Mesenchymal stem cell (in vitro differentiated cells and primary cell): ENCODE data around the gene LARP6.

Experiments used
- DNase-seq: peaks from one replicate; pipeline ENCODE4 v3.0.0-alpha.2; 2013
- H2AFZ ChIP-seq: one replicate; pipeline ENCODE4 v1.6.1; 2013; ENCODE audit warnings: low read depth, mild to moderate bottlenecking, control low read depth, inconsistent platforms, low read length, moderate library complexity
- H2AK5ac ChIP-seq: 2 replicates; pipeline ENCODE4 v1.6.1; 2013; ENCODE audit warnings: low read length, moderate library complexity, mild to moderate bottlenecking, inconsistent platforms; ENCODE audit not compliant: severe bottlenecking
- H2BK120ac ChIP-seq: one replicate; pipeline ENCODE4 v1.6.1; 2013; ENCODE audit warnings: low read depth, mild to moderate bottlenecking, inconsistent platforms, low read length, moderate library complexity
- H2BK12ac ChIP-seq, 2 experiments: one replicate each; pipeline ENCODE4 v1.6.1; 2013; ENCODE audit warnings: inconsistent platforms in 2 of 2, low read length in 2 of 2, mild to moderate bottlenecking in 2 of 2, moderate library complexity in 2 of 2, control low read depth in 1 of 2
- H2BK15ac ChIP-seq: one replicate; pipeline ENCODE4 v1.6.1; 2013; ENCODE audit warnings: mild to moderate bottlenecking, low read depth, inconsistent platforms; ENCODE audit not compliant: poor library complexity, severe bottlenecking
- H2BK5ac ChIP-seq: 2 replicates; pipeline ENCODE4 v1.6.1; 2013; ENCODE audit warnings: low read depth, mild to moderate bottlenecking, low read length, control low read depth, inconsistent platforms; ENCODE audit not compliant: poor library complexity, severe bottlenecking
- H3K14ac ChIP-seq, 2 experiments: one replicate each; pipeline ENCODE4 v1.6.1; 2013; ENCODE audit warnings: inconsistent platforms in 2 of 2, low read length in 2 of 2, control low read depth in 1 of 2, mild to moderate bottlenecking in 1 of 2, moderate library complexity in 1 of 2
- H3K18ac ChIP-seq, 2 experiments: one replicate each; pipeline ENCODE4 v1.6.1; 2013; ENCODE audit warnings: inconsistent platforms in 2 of 2, low read length in 2 of 2, control low read depth in 1 of 2, low read depth in 1 of 2, mild to moderate bottlenecking in 1 of 2
- H3K23ac ChIP-seq, 2 experiments: one replicate each; pipeline ENCODE4 v1.6.1; 2013; ENCODE audit warnings: inconsistent platforms in 2 of 2, low read length in 2 of 2, mild to moderate bottlenecking in 2 of 2, moderate library complexity in 2 of 2, control low read depth in 1 of 2
- H3K27ac ChIP-seq: 2 replicates; pipeline ENCODE4 v1.5.1; 2013; ENCODE audit warnings: mild to moderate bottlenecking, moderate library complexity, low read length, control low read depth, inconsistent platforms; ENCODE audit not compliant: poor library complexity, severe bottlenecking
- H3K27me3 ChIP-seq, 2 experiments: 2 replicates each; pipeline versions ENCODE4 v1.6.1 to v1.7.0; 2013; ENCODE audit warnings: low read length in 2 of 2, mild to moderate bottlenecking in 2 of 2, moderate library complexity in 2 of 2, control low read depth in 1 of 2, inconsistent platforms in 1 of 2; ENCODE audit not compliant: control insufficient read depth in 1 of 2, insufficient read depth in 1 of 2
- H3K36me3 ChIP-seq, 2 experiments: 2 replicates each; pipeline versions ENCODE4 v1.6.1 to v1.7.0; 2013; ENCODE audit warnings: low read length in 2 of 2, control low read depth in 1 of 2, inconsistent platforms in 1 of 2, low read depth in 1 of 2, mild to moderate bottlenecking in 1 of 2; ENCODE audit not compliant: insufficient read depth in 2 of 2, control insufficient read depth in 1 of 2
- H3K4ac ChIP-seq, 2 experiments: one replicate each; pipeline ENCODE4 v1.6.1; 2013; ENCODE audit warnings: inconsistent platforms in 2 of 2, low read length in 2 of 2, mild to moderate bottlenecking in 2 of 2, moderate library complexity in 2 of 2, control low read depth in 1 of 2, low read depth in 1 of 2
- H3K4me1 ChIP-seq: 2 replicates; pipeline ENCODE4 v1.6.1; 2013; ENCODE audit warnings: low read depth, low read length, control low read depth; ENCODE audit not compliant: control insufficient read depth, insufficient read depth
- H3K4me2 ChIP-seq: 2 replicates; pipeline ENCODE4 v1.6.1; 2013; ENCODE audit warnings: low read length, mild to moderate bottlenecking, inconsistent platforms; ENCODE audit not compliant: poor library complexity, severe bottlenecking
- H3K4me3 ChIP-seq, 2 experiments: 2 replicates each; pipeline versions ENCODE4 v1.5.1 to v1.7.0; 2013; ENCODE audit warnings: low read length in 2 of 2, mild to moderate bottlenecking in 2 of 2, control low read depth in 1 of 2, low read depth in 1 of 2; ENCODE audit not compliant: insufficient read depth in 1 of 2
- H3K79me1 ChIP-seq: replicated peaks from 2 replicates; pipeline ENCODE4 v1.6.1; 2013; ENCODE audit warnings: mild to moderate bottlenecking, control low read depth, low read length, inconsistent platforms; ENCODE audit not compliant: poor library complexity, severe bottlenecking
- H3K9ac ChIP-seq: 2 replicates; pipeline ENCODE4 v1.7.0; 2013; ENCODE audit warnings: mild to moderate bottlenecking, low read length, moderate library complexity
- H3K9me3 ChIP-seq: 2 replicates; pipeline ENCODE4 v1.7.0; 2013; ENCODE audit warnings: mild to moderate bottlenecking, low read length; ENCODE audit not compliant: control insufficient read depth
- H4K8ac ChIP-seq: one replicate; pipeline ENCODE4 v1.6.1; 2013; ENCODE audit warnings: inconsistent platforms, mild to moderate bottlenecking, low read length, moderate library complexity
- H4K91ac ChIP-seq: one replicate; pipeline ENCODE4 v1.6.1; 2013; ENCODE audit warnings: mild to moderate bottlenecking, low read length, inconsistent platforms
- WGBS: methylation state at CpG from one replicate; pipeline ENCODE4 v1.1.7; 2013; ENCODE audit warnings: mixed read lengths; 5-methylcytosine and 5-hydroxymethylcytosine counted together

LARP6 gene

DNA sequence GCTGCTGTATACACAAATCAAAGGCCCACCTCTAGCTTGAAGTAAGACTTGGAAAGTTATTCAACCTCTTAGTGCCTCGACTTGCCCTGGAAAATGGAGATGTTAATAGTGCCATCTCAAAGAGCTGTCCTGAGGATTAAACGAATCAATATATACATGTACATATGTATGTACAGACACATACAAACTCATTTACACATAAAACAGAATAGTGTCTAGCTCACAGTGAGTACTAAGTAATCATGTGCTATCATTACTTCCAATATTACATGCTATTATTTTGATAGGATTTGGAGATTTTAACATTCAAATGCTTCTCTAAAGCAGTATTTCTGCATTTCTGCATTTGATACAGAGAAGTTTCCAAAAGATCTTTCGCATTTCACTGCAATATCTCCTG is 20.5 kb downstream of the LARP6 start:
- Histone ChIP-seq H2AFZ (no peak overlapping the region), H3K27ac (peak overlapping the region; percentile 73), H2BK12ac (no peak overlapping the region), H2BK15ac (no peak overlapping the region), H2BK120ac (no peak overlapping the region), H2AK5ac (no peak overlapping the region), H3K36me3 (peaks cover 19 to 68% of the 10 kb centered on the region in 2 experiments), H3K9me3 (no peaks in the 10 kb centered on the region), H3K4me3 (no peak overlapping the region), H3K4ac (no peak overlapping the region), H2BK5ac (no peak overlapping the region), H3K14ac (no peak overlapping the region), H3K18ac (no peak overlapping the region), H3K23ac (no peak overlapping the region), H3K27me3 (no peaks in the 10 kb centered on the region), H4K8ac (no peak overlapping the region), H3K4me1 (peaks cover 24% of the 10 kb centered on the region), H4K91ac (no peak overlapping the region), H3K79me1 (peaks cover 23% of the 10 kb centered on the region), H3K4me2 (no peak overlapping the region), H3K9ac (peak overlapping the region; percentile 15)
- WGBS = no CpG with 5 or more reads among the region's 3 CpGs
- DNase-seq = no peak

DNA sequence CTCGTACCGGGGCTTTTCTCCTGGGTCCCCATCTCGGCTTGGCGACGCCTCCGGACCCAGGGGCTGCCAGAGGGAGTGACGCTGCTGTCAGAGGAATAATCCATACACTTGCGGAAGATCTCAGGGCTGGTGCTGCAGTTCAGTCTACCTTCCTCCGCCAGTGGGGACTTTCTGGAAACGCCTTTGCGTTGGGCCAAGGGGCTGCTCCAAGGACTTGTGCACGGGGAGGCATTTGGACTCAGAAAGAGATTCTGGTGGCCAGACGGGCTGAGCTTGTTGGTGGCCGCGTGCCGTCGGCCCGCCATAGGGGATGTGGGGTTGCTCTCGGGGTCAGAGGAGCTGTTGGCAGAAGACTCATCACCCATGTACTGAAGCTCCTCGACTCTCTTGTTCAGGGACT is 21.8 kb downstream of the LARP6 start:
- no peak overlapping the region for H3K14ac ChIP-seq
- no peak overlapping the region for H2BK120ac ChIP-seq
- no peak overlapping the region for H2BK5ac ChIP-seq
- H3K9me3 ChIP-seq = no peaks in the 10 kb centered on the region
- H3K18ac ChIP-seq = no peak overlapping the region
- DNase-seq = no peak
- H3K4me3 ChIP-seq = no peak overlapping the region
- no peak overlapping the region for H4K91ac ChIP-seq
- no peak overlapping the region for H3K23ac ChIP-seq
- H3K4me2 ChIP-seq = no peak overlapping the region
- no peak overlapping the region for H4K8ac ChIP-seq
- no peak overlapping the region for H3K9ac ChIP-seq
- H2BK12ac ChIP-seq = no peak overlapping the region
- H3K4ac ChIP-seq = no peak overlapping the region
- H3K79me1 ChIP-seq = peaks cover 24% of the 10 kb centered on the region
- H2BK15ac ChIP-seq = no peak overlapping the region
- peaks cover 19 to 68% of the 10 kb centered on the region in 2 experiments for H3K36me3 ChIP-seq
- H3K27ac ChIP-seq = no peak overlapping the region
- no peak overlapping the region for H2AFZ ChIP-seq
- WGBS = over 99% methylated on average over 20 of the region's 20 CpGs
- H2AK5ac ChIP-seq = peak overlapping the region; percentile 95
- H3K4me1 ChIP-seq = peaks cover 26% of the 10 kb centered on the region
- H3K27me3 ChIP-seq = no peaks in the 10 kb centered on the region

DNA sequence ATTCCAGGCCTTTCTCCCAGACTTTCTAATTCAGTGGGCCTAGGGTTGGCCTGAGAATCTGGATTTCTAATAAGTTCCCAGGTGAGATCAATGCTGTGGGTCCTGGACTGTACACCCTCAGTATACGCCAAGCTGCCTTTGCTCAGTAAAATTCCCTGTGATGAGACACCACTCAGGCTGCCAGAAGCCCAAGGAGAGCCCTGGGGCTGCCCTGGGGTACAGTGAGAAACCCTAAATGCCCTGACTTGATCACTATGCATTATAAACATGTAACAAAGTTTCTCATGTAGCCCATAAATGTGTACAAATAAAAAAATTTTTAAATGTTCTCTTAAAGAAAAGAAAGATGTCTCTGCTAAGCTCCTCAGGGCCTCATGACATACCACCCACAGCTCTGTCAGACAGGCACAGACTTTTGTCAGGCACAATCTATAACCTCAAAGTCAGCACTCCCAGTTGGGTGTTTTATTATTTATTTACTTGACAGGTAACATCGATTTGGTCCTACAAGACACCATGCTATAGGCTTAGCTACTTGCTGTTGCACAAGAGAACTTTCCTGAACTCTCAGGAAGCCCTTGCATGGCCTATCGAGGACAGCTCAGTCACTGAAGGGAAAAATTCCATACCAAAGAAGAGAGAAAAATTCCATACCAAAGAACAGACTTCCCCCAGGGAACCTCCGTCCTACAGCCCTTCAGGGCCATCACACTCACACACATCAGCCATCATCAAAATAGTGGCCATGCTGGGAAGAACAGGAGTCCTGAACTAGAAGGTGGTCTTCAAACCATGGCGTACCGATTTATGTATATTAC is 22.7 kb downstream of the LARP6 start:
- H3K4me3 ChIP-seq = no peak overlapping the region

DNA sequence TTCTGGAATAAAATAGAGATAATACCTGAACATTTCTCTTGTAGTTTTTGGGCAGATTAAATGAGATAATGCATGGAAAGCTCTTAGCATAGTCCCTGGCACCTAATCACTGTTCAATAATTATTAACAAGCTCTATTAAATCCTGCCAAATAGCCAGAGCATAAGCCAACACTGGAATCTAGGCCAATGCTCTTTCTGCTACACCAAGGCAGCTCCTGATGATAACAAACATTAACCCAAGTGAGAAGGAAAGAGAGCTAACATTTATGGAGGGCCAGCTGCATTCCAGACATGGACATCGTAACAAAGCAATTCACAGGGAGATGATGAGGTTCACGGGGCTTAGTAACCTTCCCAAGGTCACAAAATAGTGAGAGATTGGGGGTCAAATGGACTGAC is 23.3 kb downstream of the LARP6 start:
- Histone ChIP-seq H3K4me3 (no peak overlapping the region), H2AK5ac (peak overlapping the region; percentile 95), H3K4me1 (peaks cover 29% of the 10 kb centered on the region), H3K4me2 (no peak overlapping the region), H3K9ac (no peak overlapping the region), H3K14ac (no peak overlapping the region), H3K79me1 (peaks cover 17% of the 10 kb centered on the region), H2BK12ac (no peak overlapping the region), H4K8ac (no peak overlapping the region), H3K27me3 (no peaks in the 10 kb centered on the region), H2BK5ac (no peak overlapping the region), H3K18ac (no peak overlapping the region), H3K23ac (no peak overlapping the region), H3K4ac (no peak overlapping the region), H3K36me3 (peaks cover 17 to 60% of the 10 kb centered on the region in 2 experiments), H4K91ac (no peak overlapping the region), H3K9me3 (no peaks in the 10 kb centered on the region), H2AFZ (no peak overlapping the region), H3K27ac (peak overlapping the region; percentile 91), H2BK120ac (no peak overlapping the region), H2BK15ac (no peak overlapping the region)
- 41% methylated on average over 2 of the region's 2 CpGs for WGBS
- DNase-seq = no peak

More for the DNA sequence above, 22.7 kb downstream of the LARP6 start:
- no peak overlapping the region for H3K4me2 ChIP-seq
- no peak overlapping the region for H3K14ac ChIP-seq
- H2AK5ac ChIP-seq = peak overlapping the region; percentile 95
- H3K23ac ChIP-seq = no peak overlapping the region
- H3K36me3 ChIP-seq = peaks cover 19 to 63% of the 10 kb centered on the region in 2 experiments
- H2BK12ac ChIP-seq = no peak overlapping the region
- no peak for DNase-seq
- no peak overlapping the region for H4K91ac ChIP-seq
- no peak overlapping the region for H3K4ac ChIP-seq
- no peaks in the 10 kb centered on the region for H3K9me3 ChIP-seq
- H2BK15ac ChIP-seq = no peak overlapping the region
- H3K9ac ChIP-seq = no peak overlapping the region
- H2AFZ ChIP-seq = no peak overlapping the region
- no peaks in the 10 kb centered on the region for H3K27me3 ChIP-seq
- no peak overlapping the region for H2BK120ac ChIP-seq
- H3K79me1 ChIP-seq = peaks cover 18% of the 10 kb centered on the region
- H3K4me1 ChIP-seq = peaks cover 28% of the 10 kb centered on the region
- H3K27ac ChIP-seq = peak overlapping the region; percentile 91
- no peak overlapping the region for H4K8ac ChIP-seq
- 97% methylated on average over 3 of the region's 6 CpGs for WGBS
- H2BK5ac ChIP-seq = peak overlapping the region; percentile 85
- no peak overlapping the region for H3K18ac ChIP-seq
